Activated naive CD8-positive, alpha-beta T cell treated with anti-CD3 and anti-CD28 coated beads, Interleukin-2, amount 10 ng/mL, durations not matched to agents 7 days and 5 days (primary cell): ENCODE data around the gene PDZRN3. TPM values are rescaled to one million over a fixed set of nuclear protein-coding genes. Genes with fewer than 3 reads are reported as not detected.

ENCODE experiments used
- ATAC-seq: fragments of 150-1000 bp; cut with Tn5 transposase; one replicate; pipeline ENCODE4 v1.10.0; 2021; ENCODE audit warnings: low read depth, moderate library complexity
- POLR2A ChIA-PET: fragments of 350-600 bp; sonication (Branson Sonifier 250); formaldehyde crosslinking; loops from one replicate; lab custom pipeline; 2021; ENCODE audit warnings: antibody characterized with exemption; lab: Charles Lee
- DNase-seq: peaks from one replicate; pipeline ENCODE4 v3.0.0; 2021
- H3K27ac Mint-ChIP-seq: one replicate; pipeline ENCODE4 v1.8.0; 2022; ENCODE audit warnings: mild to moderate bottlenecking, mixed read lengths
- H3K27me3 Mint-ChIP-seq: one replicate; pipeline ENCODE4 v1.8.0; 2022; ENCODE audit warnings: mild to moderate bottlenecking, moderate library complexity, mixed read lengths
- H3K36me3 Mint-ChIP-seq: one replicate; pipeline ENCODE4 v1.8.0; 2021; ENCODE audit warnings: mild to moderate bottlenecking, mixed read lengths
- H3K4me1 Mint-ChIP-seq: one replicate; pipeline ENCODE4 v1.8.0; 2021; ENCODE audit warnings: mixed read lengths
- H3K4me3 Mint-ChIP-seq: one replicate; pipeline ENCODE4 v1.8.0; 2022; ENCODE audit warnings: mild to moderate bottlenecking, moderate library complexity, mixed read lengths
- H3K9me3 Mint-ChIP-seq: one replicate; pipeline ENCODE4 v1.8.0; 2021; ENCODE audit warnings: mixed read lengths
- total RNA-seq, 2 experiments: library from RNA; stranded (reverse); gene quantifications; one replicate each; pipeline ENCODE4 v1.2.3, GENCODE V29; 2021

The PDZRN3 gene
- total RNA-seq, 2 experiments from 2014 or later: not detected

DNA sequence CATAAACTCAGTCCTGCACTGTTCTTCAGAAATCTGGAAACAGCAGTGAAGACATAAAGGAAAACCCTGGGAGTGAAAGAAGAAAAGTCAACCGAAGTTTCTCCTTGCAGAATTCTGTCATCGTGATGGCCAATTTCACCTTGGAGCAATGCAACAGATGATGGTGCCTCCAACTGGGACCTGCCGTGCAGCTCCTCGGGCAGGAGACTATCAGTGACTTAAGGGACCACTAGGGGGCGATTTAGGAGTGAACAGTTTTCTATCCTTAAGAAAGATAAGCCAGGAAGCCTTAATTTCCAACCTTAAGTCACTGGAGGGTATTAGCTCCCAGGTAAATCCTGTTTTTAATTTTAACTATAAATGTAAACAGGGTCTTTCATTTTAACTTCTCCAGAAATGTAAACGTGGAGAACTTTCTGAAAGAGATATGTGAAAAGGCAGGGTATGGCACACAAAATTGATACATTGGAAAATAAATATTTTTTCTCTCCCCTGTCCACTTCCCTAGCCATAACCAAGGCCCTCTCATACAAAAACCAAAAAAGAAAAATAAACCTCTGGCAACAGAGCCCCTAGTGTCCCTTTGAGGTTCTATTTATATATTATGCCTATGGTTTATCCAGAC is 116.3 kb downstream of the PDZRN3 start:
- POLR2A ChIA-PET: no interaction called here
- H3K4me3 Mint-ChIP-seq: no peak overlapping the region
- no peak for ATAC-seq
- no peak for DNase-seq
- H3K9me3 Mint-ChIP-seq: no peaks in the 10 kb centered on the region
- H3K36me3 Mint-ChIP-seq: no peaks in the 10 kb centered on the region
- peaks cover 6% of the 10 kb centered on the region for H3K27me3 Mint-ChIP-seq
- no peak overlapping the region for H3K27ac Mint-ChIP-seq
- H3K4me1 Mint-ChIP-seq: no peaks in the 10 kb centered on the region

- no peaks in the 10 kb centered on the region for H3K4me1 Mint-ChIP-seq
- ATAC-seq (no peak), DNase-seq (no peak)
- no peaks in the 10 kb centered on the region for H3K36me3 Mint-ChIP-seq
- peaks cover 11% of the 10 kb centered on the region for H3K27me3 Mint-ChIP-seq
- H3K27ac Mint-ChIP-seq: no peak overlapping the region
- H3K9me3 Mint-ChIP-seq: no peaks in the 10 kb centered on the region
- POLR2A ChIA-PET: no interaction called here
- H3K4me3 Mint-ChIP-seq: no peak overlapping the region
Measured at GRCh38 chr3:73504852-73505251, 119.9 kb downstream of the PDZRN3 start.

DNA sequence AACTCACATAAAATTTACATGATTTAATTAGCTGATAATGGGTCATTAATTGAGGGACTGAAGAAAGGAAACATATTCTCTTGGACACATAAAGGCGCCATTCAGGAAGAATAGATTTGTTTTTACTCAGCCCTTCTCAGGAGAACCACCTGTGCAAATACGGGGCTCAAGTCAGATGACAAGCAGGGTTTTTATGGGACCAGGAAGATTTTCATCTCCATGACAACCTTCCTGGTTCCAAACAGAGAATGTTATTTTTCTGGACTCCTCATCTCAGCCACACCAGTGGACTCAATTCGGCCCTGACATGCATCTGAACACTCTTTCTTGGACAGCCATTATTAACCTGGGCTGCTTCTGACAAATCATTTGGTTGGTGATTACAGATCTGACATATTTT is 120.5 kb downstream of the PDZRN3 start:
- H3K36me3 Mint-ChIP-seq: no peaks in the 10 kb centered on the region
- no peak overlapping the region for H3K4me3 Mint-ChIP-seq
- no peaks in the 10 kb centered on the region for H3K4me1 Mint-ChIP-seq
- DNase-seq: no peak
- no peak for ATAC-seq
- POLR2A ChIA-PET: no interaction called here
- H3K27me3 Mint-ChIP-seq: peaks cover 11% of the 10 kb centered on the region
- no peaks in the 10 kb centered on the region for H3K9me3 Mint-ChIP-seq
- no peak overlapping the region for H3K27ac Mint-ChIP-seq

- Mint-ChIP-seq H3K4me3 (no peak overlapping the region), H3K27ac (no peak overlapping the region), H3K9me3 (no peaks in the 10 kb centered on the region), H3K27me3 (peaks cover 11% of the 10 kb centered on the region), H3K36me3 (no peaks in the 10 kb centered on the region), H3K4me1 (no peaks in the 10 kb centered on the region)
- POLR2A ChIA-PET: no interaction called here
- ATAC-seq (no peak), DNase-seq (no peak)
Measured at GRCh38 chr3:73503781-73504180, 121.0 kb downstream of the PDZRN3 start.

GRCh38 chr3:73502609-73503583 is 121.8 kb downstream of the PDZRN3 start:
- ATAC-seq: peak; percentile 47
- POLR2A ChIA-PET: no interaction called here

GRCh38 chr3:73500321-73500720 is 124.4 kb downstream of the PDZRN3 start:
- Mint-ChIP-seq H3K36me3 (no peaks in the 10 kb centered on the region), H3K4me3 (no peak overlapping the region), H3K9me3 (no peaks in the 10 kb centered on the region), H3K27me3 (peaks cover 8% of the 10 kb centered on the region), H3K4me1 (no peaks in the 10 kb centered on the region), H3K27ac (no peak overlapping the region)
- no peak for DNase-seq
- no peak for ATAC-seq
- POLR2A ChIA-PET: no interaction called here

More at GRCh38 chr3:73502609-73503583, 121.8 kb downstream of the PDZRN3 start:
- no peaks in the 10 kb centered on the region for H3K4me1 Mint-ChIP-seq
- peak; percentile 38 for DNase-seq
- H3K9me3 Mint-ChIP-seq: no peaks in the 10 kb centered on the region
- H3K4me3 Mint-ChIP-seq: no peak overlapping the region
- peaks cover 7% of the 10 kb centered on the region for H3K27me3 Mint-ChIP-seq
- no peaks in the 10 kb centered on the region for H3K36me3 Mint-ChIP-seq
- H3K27ac Mint-ChIP-seq: no peak overlapping the region

DNA sequence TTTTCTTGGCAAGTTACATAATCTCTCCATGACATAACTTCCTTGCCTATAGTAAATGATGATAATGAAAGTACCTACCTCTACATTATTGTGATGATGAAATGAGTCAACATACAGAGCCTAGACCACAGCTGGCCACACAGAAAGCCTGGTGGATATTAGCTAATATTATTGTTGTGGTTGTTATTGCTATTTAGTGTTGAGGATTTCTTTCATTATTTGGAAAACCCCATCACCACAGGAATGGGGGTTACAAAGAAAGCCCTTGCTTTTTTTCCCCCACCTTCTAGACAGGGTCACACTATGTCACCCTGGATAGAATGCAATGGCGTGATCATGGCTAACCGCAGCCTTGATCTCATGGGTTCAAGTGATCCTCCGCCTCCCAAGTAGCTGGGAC is 125.0 kb downstream of the PDZRN3 start:
- no peak overlapping the region for H3K4me3 Mint-ChIP-seq
- H3K9me3 Mint-ChIP-seq: no peaks in the 10 kb centered on the region
- H3K27ac Mint-ChIP-seq: no peak overlapping the region
- POLR2A ChIA-PET: no interaction called here
- no peaks in the 10 kb centered on the region for H3K4me1 Mint-ChIP-seq
- no peaks in the 10 kb centered on the region for H3K36me3 Mint-ChIP-seq
- DNase-seq (no peak), ATAC-seq (no peak)
- peaks cover 10% of the 10 kb centered on the region for H3K27me3 Mint-ChIP-seq

DNA sequence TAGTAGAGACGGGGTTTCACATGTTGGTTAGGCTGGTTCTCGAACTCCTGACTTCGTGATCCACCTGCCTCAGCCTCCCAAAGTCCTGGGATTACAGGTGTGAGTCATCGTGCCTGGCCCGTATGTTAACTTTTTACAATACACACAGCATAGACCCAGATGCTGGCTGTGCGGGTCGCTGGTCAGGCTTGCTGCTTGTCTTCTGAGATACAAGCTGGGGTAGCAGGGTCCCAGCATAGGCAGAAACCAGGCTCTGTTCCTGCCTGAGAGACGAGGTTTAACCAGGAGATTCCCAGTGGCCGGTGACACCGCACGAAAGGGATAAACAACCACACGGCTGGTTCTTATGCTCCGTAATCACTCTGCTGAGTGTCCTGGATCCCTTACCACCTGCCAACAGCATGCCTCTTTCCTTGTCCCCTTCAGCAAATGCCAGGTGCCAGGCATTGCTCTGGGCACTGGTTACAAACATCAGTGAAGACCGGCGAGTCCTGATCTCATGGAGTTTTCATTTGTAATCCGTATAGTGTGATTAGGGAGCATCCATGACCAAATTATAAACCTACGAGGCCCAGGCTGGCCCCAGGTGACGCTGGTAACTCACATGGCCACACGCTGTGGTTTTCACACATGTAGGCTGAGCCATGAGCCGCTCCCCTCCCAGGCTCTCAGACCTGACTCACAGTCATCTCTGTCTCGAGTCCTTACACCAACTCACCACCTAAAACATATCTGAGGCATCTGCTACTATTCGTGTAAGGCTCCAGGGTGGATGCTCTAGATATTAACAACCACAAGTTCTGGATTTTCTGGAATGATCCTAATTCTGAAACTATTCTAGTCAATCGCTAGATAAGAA is 125.7 kb downstream of the PDZRN3 start:
- Mint-ChIP-seq H3K4me1 (no peaks in the 10 kb centered on the region), H3K27me3 (peaks cover 16% of the 10 kb centered on the region), H3K36me3 (no peaks in the 10 kb centered on the region), H3K4me3 (no peak overlapping the region), H3K27ac (no peak overlapping the region), H3K9me3 (no peaks in the 10 kb centered on the region)
- DNase-seq (no peak), ATAC-seq (no peak)
- POLR2A ChIA-PET: no interaction called here

DNA sequence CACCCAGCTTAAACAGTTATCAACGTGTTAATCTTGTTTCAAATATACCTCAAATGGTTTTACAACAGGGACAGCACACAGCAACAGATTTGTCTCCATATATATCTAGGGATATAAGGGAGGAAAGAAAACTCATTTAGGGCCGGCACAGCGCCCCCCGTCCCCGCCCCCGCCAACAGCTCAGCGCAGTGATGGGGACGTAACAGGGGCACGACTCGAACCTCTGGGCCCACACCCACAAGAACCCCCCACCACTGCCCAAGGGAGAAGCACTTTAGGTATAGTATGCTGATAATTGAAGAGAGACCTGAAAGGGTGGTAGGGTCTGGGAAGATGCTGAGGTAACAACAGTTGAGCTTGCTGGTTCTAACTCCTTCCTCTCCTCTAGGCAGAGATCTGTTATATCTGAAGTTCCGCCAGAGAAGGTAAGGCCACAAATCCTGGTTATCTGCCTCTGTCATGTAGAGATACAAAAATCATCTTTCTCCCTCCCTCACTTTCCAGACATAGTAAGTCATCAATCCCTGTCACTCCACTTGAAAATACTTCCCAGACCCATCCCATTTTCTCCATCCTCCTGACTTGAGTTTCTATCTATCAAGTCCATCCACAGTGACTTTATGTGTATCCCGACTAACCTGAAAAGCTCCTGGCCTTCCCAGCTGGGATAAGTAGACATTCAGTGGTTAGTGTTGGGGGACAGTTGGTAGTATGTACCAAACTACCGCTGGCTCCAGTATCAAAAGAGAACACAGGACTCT is 126.9 kb downstream of the PDZRN3 start:
- Mint-ChIP-seq H3K27ac (no peak overlapping the region), H3K4me1 (no peaks in the 10 kb centered on the region), H3K4me3 (no peak overlapping the region), H3K36me3 (no peaks in the 10 kb centered on the region), H3K9me3 (no peaks in the 10 kb centered on the region), H3K27me3 (peaks cover 16% of the 10 kb centered on the region)
- ATAC-seq (no peak), DNase-seq (no peak)
- POLR2A ChIA-PET: no interaction called here

DNA sequence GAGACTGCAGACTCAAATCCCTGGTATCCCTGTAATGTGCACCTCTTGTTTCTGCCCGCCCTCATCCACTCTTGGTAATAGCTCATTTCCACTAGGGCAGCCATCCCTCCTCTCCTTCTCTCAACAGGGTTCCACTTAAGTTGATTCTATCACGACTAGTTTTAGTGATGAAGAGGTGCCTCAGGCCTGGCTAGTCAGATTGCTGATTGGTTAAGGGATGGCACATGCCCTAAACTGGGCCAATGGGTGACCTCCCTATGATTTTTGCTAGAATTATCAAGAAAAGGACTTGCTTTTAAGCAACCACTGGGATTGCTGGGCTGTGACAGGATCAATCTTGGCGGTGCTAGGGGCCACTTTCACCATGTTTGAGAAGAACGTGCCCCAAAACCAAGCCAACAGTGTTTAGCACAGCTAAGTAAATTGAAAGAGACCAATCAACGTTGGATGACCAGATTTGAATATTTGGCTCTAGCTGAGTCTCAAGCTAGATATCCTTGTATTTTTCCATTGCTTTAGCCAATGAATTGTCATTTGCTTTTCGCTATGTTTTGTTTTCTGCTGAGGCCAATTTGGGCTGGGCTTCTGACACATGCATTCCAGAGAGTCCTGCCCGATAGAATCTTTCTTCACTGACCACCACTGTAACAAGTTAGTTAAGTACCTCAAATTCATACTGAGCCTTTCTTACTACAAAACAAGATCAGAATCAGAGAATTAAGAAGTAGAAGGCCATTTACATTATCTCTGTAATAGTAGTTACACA is 131.0 kb downstream of the PDZRN3 start:
- Mint-ChIP-seq H3K27me3 (peaks cover 13% of the 10 kb centered on the region), H3K27ac (no peak overlapping the region), H3K4me3 (no peak overlapping the region), H3K4me1 (no peaks in the 10 kb centered on the region), H3K36me3 (no peaks in the 10 kb centered on the region), H3K9me3 (no peaks in the 10 kb centered on the region)
- DNase-seq (no peak), ATAC-seq (no peak)
- POLR2A ChIA-PET: no interaction called here

- Mint-ChIP-seq H3K27me3 (peaks cover 13% of the 10 kb centered on the region), H3K4me3 (no peak overlapping the region), H3K9me3 (no peaks in the 10 kb centered on the region), H3K4me1 (no peaks in the 10 kb centered on the region), H3K27ac (no peak overlapping the region), H3K36me3 (no peaks in the 10 kb centered on the region)
- ATAC-seq (no peak), DNase-seq (no peak)
- POLR2A ChIA-PET: no interaction called here
Measured at GRCh38 chr3:73492186-73492585, 132.6 kb downstream of the PDZRN3 start.

DNA sequence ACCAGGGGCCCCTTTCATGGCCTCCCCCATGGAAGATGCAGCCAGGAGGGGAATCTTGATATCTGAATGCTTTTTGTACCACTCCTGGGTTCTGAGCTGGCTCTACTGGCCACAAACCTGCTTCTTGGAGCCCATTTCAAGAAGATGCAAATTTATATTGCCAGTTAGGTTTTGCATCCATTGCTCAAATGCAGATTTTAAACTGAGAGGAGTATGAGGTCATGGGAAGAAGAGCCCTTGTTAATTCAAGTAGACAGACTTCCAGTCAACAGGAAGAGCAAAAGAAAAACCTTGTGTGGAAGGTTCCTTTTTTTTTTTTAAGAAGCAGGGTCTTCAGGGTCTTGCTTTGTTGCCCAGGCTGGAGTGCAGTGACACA is 133.5 kb downstream of the PDZRN3 start:
- Mint-ChIP-seq H3K4me1 (no peaks in the 10 kb centered on the region), H3K36me3 (no peaks in the 10 kb centered on the region), H3K27ac (no peak overlapping the region), H3K9me3 (no peaks in the 10 kb centered on the region), H3K4me3 (no peak overlapping the region), H3K27me3 (peaks cover 13% of the 10 kb centered on the region)
- POLR2A ChIA-PET: no interaction called here
- ATAC-seq: no peak
- DNase-seq: no peak
